ENCODE results near the gene DCTN2.
"Not testable (repeated sequence)": the region's sequence is repeated elsewhere in the genome, so short reads cannot be mapped to it uniquely, and the experiment has no call there.

DCTN2 gene

GRCh38 chr12:57546438-57547287, at the start of gene DCTN2:
DCTN2 (minus strand) TSS chr12:57547192; CDS start chr12:57547063, 129 bp downstream.
- DNase-seq, result peak; percentile 97

GRCh38 chr12:57593187-57593586, 46.2 kb upstream of the DCTN2 start:
- DNase-seq, result no peak

GRCh38 chr12:57592551-57593165, 45.7 kb upstream of the DCTN2 start:
- DNase-seq, result no peak

- no peak for DNase-seq
These were observed 44.9 kb upstream of the DCTN2 start for GRCh38 chr12:57591782-57592325.

- DNase-seq, result peak; percentile 58
These were observed 44.1 kb upstream of the DCTN2 start, which contains the start of gene PIP4K2C for GRCh38 chr12:57590864-57591781. PIP4K2C (plus strand) TSS chr12:57591192; CDS start chr12:57591290, 98 bp downstream.

- DNase-seq, result no peak
These were observed 43.5 kb upstream of the DCTN2 start for GRCh38 chr12:57590479-57590863.

GRCh38 chr12:57588951-57589610, 42.1 kb upstream of the DCTN2 start:
- not testable (repeated sequence) for DNase-seq

GRCh38 chr12:57586832-57587429, 39.9 kb upstream of the DCTN2 start:
- no peak for DNase-seq

GRCh38 chr12:57586128-57586527, 39.1 kb upstream of the DCTN2 start:
- DNase-seq, result no peak

GRCh38 chr12:57585156-57585555, 38.2 kb upstream of the DCTN2 start:
- DNase-seq, result no peak

GRCh38 chr12:57584690-57585089, 37.7 kb upstream of the DCTN2 start:
- DNase-seq, result no peak

- no peak for DNase-seq
These were observed 37.1 kb upstream of the DCTN2 start for GRCh38 chr12:57584050-57584449.

- peak; percentile 74 for DNase-seq
These were observed 36.2 kb upstream of the DCTN2 start for GRCh38 chr12:57583008-57583831.

- no peak for DNase-seq
These were observed 35.4 kb upstream of the DCTN2 start for GRCh38 chr12:57582440-57582839.

GRCh38 chr12:57581802-57582201, 34.8 kb upstream of the DCTN2 start:
- no peak for DNase-seq

- no peak for DNase-seq
These were observed 33.4 kb upstream of the DCTN2 start for GRCh38 chr12:57580466-57580795.

GRCh38 chr12:57579677-57580465, 32.9 kb upstream of the DCTN2 start:
- no peak for DNase-seq

GRCh38 chr12:57579011-57579410, 32.0 kb upstream of the DCTN2 start:
- DNase-seq, result no peak

GRCh38 chr12:57577981-57578758, 31.2 kb upstream of the DCTN2 start:
- DNase-seq, result no peak

Measured in NCI-H1092 treated with DMSO at 0.1 percent for 48 hours (cell line).